GM18858 (cell line): ENCODE results near the gene VAV3.

Experiments
- ATAC-seq: cut with Tn5 transposase; IDR thresholded peaks from one replicate; pipeline ENCODE4 v1.9.1; 2021; ENCODE audit not compliant: unreplicated experiment

Gene VAV3

GRCh38 chr1:107972391-107973180, 7.6 kb upstream of the VAV3 start:
- no peak for ATAC-seq

DNA sequence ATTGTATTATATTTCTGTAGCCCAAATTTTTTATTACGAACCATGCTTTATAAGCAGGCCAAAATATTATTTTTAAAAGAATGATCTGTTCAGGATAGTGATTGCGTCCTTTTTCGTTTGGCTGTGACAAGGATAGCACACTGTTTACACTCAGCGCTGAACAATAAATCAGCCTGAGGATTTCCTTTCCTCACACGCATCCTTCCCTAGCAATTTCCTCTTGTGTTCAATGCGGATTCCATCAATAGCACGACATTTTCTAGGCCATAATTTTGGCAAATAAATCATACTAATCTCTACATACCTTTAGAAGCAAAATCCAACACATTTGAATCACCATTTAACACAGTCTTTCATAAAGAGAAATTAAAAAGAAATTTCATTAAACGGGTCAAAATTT, 1.6 kb upstream of the VAV3 start:
- ATAC-seq = no peak

DNA sequence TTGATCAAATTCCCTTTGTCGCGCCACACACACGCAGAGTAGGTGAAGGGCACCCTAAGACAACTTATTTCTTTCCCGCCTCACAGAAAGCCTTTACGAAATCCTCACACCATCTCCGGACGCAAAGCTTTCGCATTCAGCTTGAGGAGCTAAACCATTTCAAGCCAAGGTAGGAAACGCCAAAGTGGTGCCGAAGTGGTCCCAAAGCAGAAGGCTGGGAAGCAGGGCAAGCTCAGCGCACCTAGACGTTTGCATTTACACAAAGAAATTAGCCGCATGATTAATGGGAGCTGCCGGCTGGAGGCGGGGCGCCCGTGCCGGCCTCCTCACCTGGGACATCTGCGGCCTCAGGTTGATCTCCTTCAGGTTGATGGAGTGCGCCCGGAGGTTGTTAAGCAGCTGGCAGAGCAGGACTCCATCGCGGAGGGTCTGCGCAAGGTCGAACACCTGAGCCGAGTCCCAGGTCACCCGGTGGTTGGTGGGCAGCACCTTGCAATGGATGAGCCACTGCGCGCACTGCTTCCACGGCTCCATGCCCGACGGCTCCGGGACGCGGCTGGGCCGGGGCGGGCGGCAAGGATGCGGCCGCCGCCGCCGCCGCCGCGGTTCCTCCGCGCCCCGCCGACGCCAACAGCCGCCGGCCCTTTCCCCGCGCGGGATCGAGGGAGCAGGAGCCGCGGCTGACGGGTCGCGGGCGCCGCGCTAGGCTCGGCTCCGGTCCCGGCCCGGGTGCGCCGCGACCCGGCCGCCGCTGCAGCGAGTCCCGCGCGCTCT, 457 bp downstream of the VAV3 start:
- ATAC-seq = no peak

GRCh38 chr1:107963601-107964335, 1.2 kb downstream of the VAV3 start:
- ATAC-seq = peak; percentile 89

DNA sequence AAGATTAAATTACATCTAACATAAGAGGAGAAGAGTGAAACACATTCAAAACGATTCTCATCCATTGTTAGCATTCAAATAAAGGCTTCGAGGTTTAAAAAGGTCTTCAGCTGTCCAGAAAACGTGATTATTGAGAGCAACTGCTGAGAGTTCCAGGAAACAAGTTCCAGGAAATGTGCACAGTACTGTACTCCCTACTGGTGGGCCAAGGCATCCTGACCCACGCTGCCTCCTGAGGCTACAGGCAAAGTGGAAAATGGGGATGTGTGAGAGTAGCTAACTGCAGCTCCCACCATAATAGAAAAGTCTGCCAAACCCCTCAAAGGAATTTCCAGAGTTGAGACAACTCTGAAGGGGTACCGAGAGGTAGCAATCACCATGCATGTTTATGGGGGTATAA, 2.0 kb downstream of the VAV3 start:
- no peak for ATAC-seq

DNA sequence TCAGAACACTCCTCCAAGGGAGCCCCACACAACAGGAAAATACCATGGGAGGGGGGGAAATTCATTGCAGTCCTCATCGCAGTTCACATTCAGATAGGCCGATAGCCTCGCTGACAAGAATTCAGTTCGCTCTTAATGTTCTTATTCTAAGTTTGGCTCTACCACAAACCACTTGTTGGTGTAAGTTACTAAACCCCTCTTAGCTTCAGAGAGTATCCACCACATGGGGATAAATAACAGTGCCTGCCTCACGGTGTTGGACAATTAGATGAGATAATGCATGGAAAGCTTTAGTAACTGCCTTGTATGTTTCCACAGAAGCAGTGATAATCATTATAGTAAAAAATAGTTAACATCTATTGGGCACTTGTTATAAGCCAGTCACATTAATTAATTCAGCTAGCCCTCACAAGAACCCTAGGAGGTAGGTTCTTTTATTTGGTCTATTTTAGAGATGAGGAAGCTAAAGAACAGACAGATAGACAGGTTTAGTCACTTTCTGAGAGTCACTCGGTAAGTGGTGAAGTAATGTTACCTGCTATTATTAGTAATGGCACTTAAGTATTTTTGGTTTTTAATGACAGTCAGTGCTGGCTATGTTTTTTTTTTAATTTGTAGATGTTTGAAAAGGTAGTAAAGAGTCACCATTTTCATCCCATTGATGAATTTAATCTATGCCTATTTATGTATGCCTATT, 10.1 kb downstream of the VAV3 start:
- no peak for ATAC-seq

DNA sequence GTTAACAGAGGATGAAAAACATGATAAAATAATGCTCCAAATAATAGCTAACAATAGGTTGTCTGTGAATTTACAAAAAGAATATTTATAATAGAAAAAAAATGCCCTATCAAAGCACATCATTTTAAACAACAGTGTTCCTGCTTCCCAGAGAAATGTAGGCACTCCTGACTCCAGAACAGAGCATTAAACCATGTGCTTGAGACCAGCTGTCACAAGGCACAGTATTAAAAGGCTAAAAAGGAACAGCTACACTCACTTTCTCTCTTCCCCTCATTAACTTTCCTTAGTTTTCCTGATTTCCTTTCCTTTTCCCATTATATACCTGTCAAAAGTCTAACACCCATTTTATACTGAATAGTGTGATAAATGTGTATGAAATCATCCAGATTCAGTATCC, 10.9 kb downstream of the VAV3 start:
- no peak for ATAC-seq

- no peak for ATAC-seq
These were observed 11.4 kb downstream of the VAV3 start for GRCh38 chr1:107953556-107953955.

DNA sequence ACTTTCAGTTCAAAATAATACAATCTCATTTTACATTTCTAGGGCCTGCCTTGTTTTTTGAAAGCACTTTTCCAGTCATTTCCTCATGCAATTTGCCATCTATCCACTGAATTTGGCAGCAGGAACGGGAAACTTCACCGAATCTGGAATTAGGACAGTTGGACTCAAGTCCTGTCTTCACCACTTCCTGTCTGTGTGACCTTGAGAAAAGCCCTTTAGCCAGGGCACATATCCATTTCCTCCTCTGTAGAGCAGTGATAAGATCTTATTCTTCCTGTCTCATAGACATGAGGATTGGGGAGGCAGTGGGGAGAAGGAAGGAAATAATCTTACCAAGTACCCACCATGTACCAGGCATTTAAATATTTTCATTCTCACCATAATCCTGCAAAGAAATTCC, 12.0 kb downstream of the VAV3 start:
- no peak for ATAC-seq

DNA sequence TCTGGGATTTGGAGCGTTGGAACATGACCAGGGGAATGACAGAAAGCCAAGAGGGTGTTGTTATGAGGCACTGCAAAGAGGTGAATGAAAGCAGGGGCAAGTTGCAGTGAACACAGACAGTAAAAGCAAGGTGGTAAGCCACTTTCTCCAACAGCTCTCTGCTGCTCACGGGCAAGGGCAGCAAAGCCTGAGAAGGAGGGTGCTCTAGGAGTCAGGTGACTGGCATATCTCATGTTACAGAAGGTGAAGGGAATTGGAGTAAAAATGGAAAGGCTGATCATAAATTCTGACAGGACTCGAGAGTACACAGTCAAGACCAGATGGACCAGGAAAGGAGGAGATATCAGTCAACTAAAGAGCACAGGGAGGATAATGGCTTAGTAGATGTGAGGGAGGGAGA, 14.5 kb downstream of the VAV3 start:
- ATAC-seq = no peak

DNA sequence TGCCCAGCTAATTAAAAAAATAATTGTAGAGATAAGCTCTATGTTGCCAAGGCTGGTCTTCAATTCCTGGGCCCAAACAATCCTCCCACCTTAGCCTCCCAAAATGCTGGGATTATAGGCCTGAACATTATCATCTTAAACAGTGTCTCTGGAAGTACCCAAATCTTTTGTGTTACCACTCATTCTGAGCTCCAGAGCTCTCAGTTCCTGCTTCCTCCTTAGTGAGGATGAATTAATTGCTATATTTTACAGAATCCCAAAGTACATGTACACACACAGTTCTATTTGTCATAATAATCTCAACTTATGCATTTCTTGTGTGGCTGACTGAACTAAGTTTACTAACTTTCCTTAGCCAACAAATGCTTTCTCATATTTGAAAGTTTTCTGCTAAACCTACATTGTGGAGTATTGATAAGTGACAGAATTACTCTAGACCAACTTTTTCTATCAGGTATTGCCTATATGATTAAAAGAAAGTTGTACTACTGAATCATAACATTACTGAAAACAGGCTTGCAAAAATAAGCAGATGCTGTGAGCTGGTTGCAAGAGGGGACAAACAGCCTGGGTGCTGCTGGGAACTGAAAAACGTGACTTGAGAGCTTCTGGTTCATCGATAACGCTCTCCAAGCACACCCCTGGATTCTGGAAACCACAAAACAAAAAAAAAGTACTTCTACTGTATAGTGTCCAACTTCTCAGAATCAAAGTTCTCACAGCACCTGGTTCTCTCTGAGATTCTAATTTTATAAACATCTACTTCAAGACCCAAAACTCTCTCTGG, 15.3 kb downstream of the VAV3 start:
- peak; percentile 81 for ATAC-seq

DNA sequence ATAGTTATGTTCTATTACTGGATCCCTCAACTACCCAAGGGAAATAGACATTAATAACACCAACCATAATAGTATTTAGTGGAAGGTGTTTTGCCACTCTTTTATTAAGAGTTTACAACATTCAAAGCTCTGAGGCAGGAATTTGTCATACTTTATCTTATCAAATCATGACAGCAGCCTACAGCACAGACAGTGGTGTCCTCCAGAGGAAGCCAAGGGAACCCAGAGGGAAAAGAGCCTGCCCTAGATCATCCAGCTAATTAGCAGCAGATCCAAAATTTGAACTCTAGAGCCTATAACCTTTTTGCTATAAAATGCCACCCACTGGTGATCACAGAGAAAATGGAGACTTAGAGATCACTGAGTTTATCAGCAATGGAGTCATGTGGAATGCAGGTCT, 18.2 kb downstream of the VAV3 start:
- no peak for ATAC-seq

- no peak for ATAC-seq
These were observed 21.3 kb downstream of the VAV3 start for GRCh38 chr1:107943694-107944093.

- no peak for ATAC-seq
These were observed 22.2 kb downstream of the VAV3 start for GRCh38 chr1:107942814-107943213.

DNA sequence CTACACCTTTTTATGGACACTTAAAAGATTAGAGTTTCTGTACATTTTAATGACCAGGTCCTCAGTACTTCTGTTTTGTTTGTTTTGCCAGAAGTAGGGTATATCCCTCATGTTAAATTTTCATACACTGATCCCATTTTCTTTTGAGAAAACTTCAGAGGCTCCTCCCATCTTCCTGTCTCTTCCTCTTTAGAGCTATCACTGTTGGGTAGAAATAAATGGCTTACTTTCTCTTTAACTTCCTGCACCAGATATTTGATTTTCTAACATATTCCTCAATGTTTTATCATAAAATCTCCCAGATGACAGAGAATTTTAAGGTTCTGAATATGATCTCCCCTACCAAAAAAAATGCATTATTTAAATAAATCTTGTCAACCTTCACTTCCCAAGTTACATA, 23.4 kb downstream of the VAV3 start:
- ATAC-seq = no peak

DNA sequence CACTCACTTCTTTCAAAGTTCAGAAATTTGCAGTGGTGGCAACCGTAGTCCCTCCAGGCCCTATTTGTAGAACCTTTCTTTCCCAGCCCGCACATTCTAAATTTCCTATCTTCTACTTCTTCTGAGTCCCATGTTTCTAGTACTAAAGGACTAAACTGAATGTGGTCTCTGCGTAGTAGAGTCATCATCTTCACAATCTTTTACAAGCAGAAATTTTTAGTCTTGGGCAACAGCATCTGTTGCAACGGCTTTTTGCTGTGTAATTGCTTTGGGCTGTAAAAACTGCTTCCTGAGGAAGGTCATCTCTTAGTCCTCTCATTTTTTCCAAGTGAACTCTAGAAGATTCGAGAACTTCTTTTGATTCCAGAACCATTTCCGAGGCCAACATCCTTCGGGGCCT, 23.9 kb downstream of the VAV3 start:
- ATAC-seq = no peak

DNA sequence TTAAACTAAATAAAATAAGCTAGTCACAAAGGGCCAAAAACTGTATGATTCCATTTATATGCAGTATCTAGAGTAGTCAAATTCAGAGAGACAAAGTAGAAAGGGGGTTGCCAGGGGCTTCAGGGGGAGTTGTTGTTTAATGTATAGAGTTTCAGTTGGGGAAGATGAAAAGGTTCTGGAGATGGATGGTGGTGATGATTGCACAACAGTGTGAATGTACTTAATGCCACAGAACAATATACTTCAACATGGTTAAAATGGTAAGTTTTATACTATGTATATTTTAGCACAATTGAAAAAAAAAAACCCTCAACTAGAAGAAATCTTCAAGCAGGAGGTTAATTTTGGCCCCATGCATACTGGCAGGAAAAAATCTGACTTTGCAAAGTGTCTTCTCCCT, 24.3 kb downstream of the VAV3 start:
- no peak for ATAC-seq

DNA sequence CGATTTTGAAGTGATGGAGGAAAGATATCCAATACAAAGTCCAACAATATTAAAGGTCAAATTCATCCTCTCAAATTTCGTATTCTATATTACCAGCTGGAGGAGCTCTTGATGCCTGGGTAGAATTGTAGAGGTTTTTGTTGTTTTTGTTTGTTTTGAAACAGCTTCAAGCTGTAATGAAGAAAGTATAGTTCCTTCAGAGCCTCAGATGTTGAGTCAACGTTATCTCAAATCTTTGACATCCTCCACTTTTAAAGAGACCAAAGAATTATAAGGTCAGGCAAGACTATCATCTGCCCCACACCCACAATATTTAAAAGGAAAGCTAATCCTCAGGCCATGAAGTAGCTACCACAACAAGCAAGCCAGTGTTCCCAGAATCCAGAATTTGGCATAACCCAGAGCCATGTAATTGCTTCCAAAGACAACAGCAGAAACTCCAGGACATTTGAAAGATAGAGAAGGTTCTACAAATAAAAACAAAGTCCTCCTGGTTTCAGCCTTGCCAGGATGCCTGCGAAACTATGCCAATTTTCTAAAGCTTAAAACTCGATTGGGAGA, 24.9 kb downstream of the VAV3 start:
- no peak for ATAC-seq

GRCh38 chr1:107939256-107939655, 25.7 kb downstream of the VAV3 start:
- no peak for ATAC-seq
